Ovary (tissue), 3 donors: ENCODE data around the gene STC2.

ENCODE experiments used
- EP300 ChIP-seq: sonication (generic); formaldehyde crosslinking; IDR thresholded peaks from one replicate; pipeline ENCODE4 v1.6.1; 2017; ENCODE audit warnings: antibody characterized with exemption
- POLR2A ChIP-seq: fragments of 450-650 bp; IDR thresholded peaks from one replicate; pipeline ENCODE4 v1.6.1; 2017; ENCODE audit warnings: antibody characterized with exemption, mild to moderate bottlenecking, moderate library complexity
- TF ChIP-seq, protein P1 (sequence below), 3 donors: fragments of 450-650 bp in 2 of 3; fragments of 200-600 bp in 1 of 3; IDR thresholded peaks; one replicate each; pipeline versions ENCODE4 v1.5.1 to v1.8.0; 2016 to 2022; ENCODE audit warnings: antibody characterized with exemption in 3 of 3, mild to moderate bottlenecking in 1 of 3
- donor health status: DM: no; HTN: no; CAD: no.

DNA sequence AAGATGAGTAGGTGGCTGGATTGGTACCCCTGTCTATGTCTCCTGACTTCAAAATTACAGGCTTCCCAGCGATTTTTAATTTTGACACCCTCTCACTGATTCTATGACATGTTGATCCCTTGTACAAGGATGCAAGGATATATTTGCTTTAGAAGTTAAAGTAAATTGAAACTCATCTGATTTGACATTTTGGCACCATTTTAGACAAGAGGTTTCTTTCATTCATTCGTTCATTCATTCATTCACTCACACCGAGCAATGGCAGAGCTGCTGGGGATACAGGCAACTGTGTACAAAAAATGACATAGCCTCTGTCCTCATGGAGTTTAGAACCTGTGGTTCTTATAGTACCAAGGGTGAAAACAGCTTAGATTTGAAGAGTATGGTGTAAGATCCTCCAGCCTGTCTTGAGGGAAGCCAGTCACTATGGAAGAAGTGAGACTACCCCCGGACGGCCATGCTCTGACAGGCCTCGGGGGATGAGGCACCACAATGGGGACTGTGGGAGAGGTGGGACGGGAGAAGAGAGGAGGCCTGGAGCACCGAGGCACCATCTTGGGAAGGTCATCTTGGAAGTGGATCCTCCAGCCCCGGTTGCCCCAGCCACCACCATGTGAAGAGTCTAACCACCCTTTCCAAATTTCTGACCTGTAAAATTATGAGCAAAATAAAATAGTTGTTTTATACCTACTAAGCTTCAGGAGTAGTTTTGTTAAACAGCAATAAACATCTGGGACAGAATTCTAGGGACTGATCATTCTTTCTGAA, 16.2 kb downstream of the STC2 start:
- TF ChIP-seq, protein P1, sequence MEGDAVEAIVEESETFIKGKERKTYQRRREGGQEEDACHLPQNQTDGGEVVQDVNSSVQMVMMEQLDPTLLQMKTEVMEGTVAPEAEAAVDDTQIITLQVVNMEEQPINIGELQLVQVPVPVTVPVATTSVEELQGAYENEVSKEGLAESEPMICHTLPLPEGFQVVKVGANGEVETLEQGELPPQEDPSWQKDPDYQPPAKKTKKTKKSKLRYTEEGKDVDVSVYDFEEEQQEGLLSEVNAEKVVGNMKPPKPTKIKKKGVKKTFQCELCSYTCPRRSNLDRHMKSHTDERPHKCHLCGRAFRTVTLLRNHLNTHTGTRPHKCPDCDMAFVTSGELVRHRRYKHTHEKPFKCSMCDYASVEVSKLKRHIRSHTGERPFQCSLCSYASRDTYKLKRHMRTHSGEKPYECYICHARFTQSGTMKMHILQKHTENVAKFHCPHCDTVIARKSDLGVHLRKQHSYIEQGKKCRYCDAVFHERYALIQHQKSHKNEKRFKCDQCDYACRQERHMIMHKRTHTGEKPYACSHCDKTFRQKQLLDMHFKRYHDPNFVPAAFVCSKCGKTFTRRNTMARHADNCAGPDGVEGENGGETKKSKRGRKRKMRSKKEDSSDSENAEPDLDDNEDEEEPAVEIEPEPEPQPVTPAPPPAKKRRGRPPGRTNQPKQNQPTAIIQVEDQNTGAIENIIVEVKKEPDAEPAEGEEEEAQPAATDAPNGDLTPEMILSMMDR (IDR thresholded peaks at IDR 0.05) = no peak
- no peak for TF ChIP-seq POLR2A
- no peak for TF ChIP-seq EP300
